Osteoblast (primary cell): ENCODE results near the gene RPL19. TPM values are rescaled to one million over a fixed set of nuclear protein-coding genes. Genes with fewer than 3 reads are reported as not detected.
A peak's percentile ranks its signal among the peaks of the same experiment; 100 is the strongest.

Experiments
- DNase-seq: peaks from one replicate; pipeline ENCODE4 v3.0.0; 2011; ENCODE audit warnings: low spot score, mixed read lengths; ENCODE audit not compliant: insufficient read length; ENCODE audit errors: missing footprints
- H2AFZ ChIP-seq: 2 replicates; pipeline ENCODE4 v1.6.0; 2011; ENCODE audit warnings: mild to moderate bottlenecking, low read length
- H3K27ac ChIP-seq: 2 replicates; pipeline ENCODE4 v1.5.1; 2011; ENCODE audit warnings: mild to moderate bottlenecking, low read depth, low read length, moderate library complexity
- H3K27me3 ChIP-seq: 2 replicates; pipeline ENCODE4 v1.6.0; 2012; ENCODE audit warnings: mild to moderate bottlenecking, control low read depth, inconsistent platforms, low read length, moderate library complexity; ENCODE audit not compliant: insufficient read depth
- H3K36me3 ChIP-seq: 2 replicates; pipeline ENCODE4 v1.5.1; 2011; ENCODE audit warnings: mild to moderate bottlenecking, low read length, control low read depth, moderate library complexity; ENCODE audit not compliant: insufficient read depth
- H3K4me1 ChIP-seq: 2 replicates; pipeline ENCODE4 v1.5.1; 2011; ENCODE audit warnings: mild to moderate bottlenecking, low read length, control low read depth, moderate library complexity; ENCODE audit not compliant: insufficient read depth
- H3K4me2 ChIP-seq: 2 replicates; pipeline ENCODE4 v1.6.0; 2011; ENCODE audit warnings: mild to moderate bottlenecking, low read length; ENCODE audit not compliant: insufficient read depth
- H3K4me3 ChIP-seq: fragments of 200-600 bp; sonication (generic); 3 replicates; pipeline ENCODE4 v1.5.1; 2012; ENCODE audit warnings: mild to moderate bottlenecking, low read length, inconsistent platforms; ENCODE audit not compliant: insufficient read depth
- H3K79me2 ChIP-seq: 2 replicates; pipeline ENCODE4 v1.6.0; 2012; ENCODE audit warnings: mild to moderate bottlenecking, low read length, control low read depth, inconsistent platforms; ENCODE audit not compliant: insufficient read depth
- H3K9me3 ChIP-seq: 2 replicates; pipeline ENCODE4 v1.5.1; 2011; ENCODE audit warnings: low read depth, low read length, control low read depth
- H4K20me1 ChIP-seq: 2 replicates; pipeline ENCODE4 v1.6.0; 2012; ENCODE audit warnings: mild to moderate bottlenecking, low read length, control low read depth; ENCODE audit not compliant: insufficient read depth
- total RNA-seq: library from RNA; depleted of rRNA; stranded (reverse); fragments of >200 nt; gene quantifications from 2 replicates; pipeline ENCODE4 v1.2.3, GENCODE V29; 2012
- TF ChIP-seq, protein P1 (sequence below): IDR thresholded peaks from 2 replicates; pipeline ENCODE4 v1.5.1; 2011; ENCODE audit warnings: mild to moderate bottlenecking, low read depth, low read length, moderate library complexity; ENCODE audit errors: extremely low read depth

RPL19 gene
- 1,279 and 1,302 TPM in 2 replicates for total RNA-seq

DNA sequence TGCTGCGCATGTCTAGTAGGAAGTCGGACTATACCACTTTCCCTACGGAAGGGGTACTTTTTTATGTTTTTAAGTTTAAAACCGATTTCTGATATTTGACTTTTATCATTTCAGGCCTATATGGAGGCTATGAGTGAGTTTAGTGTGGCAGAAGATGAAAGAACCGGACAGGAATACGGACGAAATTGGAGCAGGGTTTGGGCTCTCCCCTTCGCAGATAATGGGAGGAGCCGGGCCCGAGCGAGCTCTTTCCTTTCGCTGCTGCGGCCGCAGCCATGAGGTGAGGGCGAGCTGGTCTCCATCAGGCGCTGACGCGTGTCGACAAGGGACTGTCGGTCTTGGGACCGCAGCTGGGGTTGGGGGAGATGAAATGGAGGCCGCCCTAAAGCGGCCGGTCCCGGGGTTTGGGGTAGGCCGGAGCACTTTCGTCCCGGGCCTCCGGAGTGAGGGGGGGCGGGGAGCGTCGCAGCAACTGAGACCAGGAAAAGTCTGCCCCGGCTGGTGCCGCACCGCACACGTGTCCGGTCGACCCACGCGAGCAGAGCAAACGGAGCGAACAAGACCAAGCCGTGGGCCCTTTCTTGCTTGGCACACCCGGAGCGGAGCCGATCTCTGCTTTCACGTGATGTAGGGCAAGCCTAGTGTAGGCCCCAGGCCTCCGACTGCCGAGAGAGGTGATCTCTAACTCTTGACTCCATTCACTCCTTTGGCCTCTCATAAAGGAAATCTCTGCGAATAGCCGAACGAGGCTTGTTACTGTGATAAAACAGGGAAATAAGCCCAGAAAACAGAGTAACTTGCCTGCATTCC lies at the start of gene RPL19:
RPL19 (plus strand) TSS at position 214 of the 810 bp plus-strand sequence; CDS start at position 276, 62 bp downstream.
- H3K79me2 ChIP-seq: peaks cover 38% of the 10 kb centered on the region
- peaks cover 43% of the 10 kb centered on the region for H3K36me3 ChIP-seq
- H3K9me3 ChIP-seq: no peaks in the 10 kb centered on the region
- no peaks in the 10 kb centered on the region for H3K27me3 ChIP-seq
- H3K4me3 ChIP-seq: peak within 1 kb of the TSS; percentile 81
- H3K27ac ChIP-seq: peak within 1 kb of the TSS; percentile 99
- TF ChIP-seq, protein P1, sequence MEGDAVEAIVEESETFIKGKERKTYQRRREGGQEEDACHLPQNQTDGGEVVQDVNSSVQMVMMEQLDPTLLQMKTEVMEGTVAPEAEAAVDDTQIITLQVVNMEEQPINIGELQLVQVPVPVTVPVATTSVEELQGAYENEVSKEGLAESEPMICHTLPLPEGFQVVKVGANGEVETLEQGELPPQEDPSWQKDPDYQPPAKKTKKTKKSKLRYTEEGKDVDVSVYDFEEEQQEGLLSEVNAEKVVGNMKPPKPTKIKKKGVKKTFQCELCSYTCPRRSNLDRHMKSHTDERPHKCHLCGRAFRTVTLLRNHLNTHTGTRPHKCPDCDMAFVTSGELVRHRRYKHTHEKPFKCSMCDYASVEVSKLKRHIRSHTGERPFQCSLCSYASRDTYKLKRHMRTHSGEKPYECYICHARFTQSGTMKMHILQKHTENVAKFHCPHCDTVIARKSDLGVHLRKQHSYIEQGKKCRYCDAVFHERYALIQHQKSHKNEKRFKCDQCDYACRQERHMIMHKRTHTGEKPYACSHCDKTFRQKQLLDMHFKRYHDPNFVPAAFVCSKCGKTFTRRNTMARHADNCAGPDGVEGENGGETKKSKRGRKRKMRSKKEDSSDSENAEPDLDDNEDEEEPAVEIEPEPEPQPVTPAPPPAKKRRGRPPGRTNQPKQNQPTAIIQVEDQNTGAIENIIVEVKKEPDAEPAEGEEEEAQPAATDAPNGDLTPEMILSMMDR: no peak
- H3K4me1 ChIP-seq: peaks cover 29% of the 10 kb centered on the region
- peaks cover 30% of the 10 kb centered on the region for H4K20me1 ChIP-seq
- H2AFZ ChIP-seq: peak within 1 kb of the TSS; percentile 83
- peak within 1 kb of the TSS; percentile 88 for H3K4me2 ChIP-seq
- peak; percentile 96 for DNase-seq

DNA sequence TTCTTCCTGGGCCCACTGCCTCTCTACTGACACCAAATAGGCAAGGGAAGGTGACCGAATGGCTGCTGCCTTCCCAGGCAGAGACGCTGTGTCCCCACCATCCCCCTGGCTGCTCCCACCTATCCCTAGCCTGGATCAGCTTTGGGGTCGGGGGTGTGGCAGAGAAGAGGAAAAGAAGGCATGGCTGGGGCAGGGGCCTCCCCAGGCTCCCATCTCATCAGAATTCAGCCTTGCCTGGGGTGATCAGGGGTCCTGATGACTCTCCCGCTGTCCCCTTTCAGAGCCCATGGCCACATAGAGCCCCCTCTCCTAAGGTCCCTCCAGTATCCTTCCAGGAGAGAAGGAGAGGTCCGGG lies 49.3 kb upstream of the RPL19 start:
- H3K9me3 ChIP-seq: no peaks in the 10 kb centered on the region
- no peaks in the 10 kb centered on the region for H4K20me1 ChIP-seq
- no peak overlapping the region for H3K4me3 ChIP-seq
- no peak overlapping the region for H3K27ac ChIP-seq
- peaks cover 37% of the 10 kb centered on the region for H3K27me3 ChIP-seq
- no peaks in the 10 kb centered on the region for H3K79me2 ChIP-seq
- peaks cover 13% of the 10 kb centered on the region for H3K4me1 ChIP-seq
- TF ChIP-seq, protein P1: no peak
- H2AFZ ChIP-seq: no peak overlapping the region
- H3K36me3 ChIP-seq: no peaks in the 10 kb centered on the region
- H3K4me2 ChIP-seq: no peak overlapping the region
- DNase-seq: peak; percentile 38

DNA sequence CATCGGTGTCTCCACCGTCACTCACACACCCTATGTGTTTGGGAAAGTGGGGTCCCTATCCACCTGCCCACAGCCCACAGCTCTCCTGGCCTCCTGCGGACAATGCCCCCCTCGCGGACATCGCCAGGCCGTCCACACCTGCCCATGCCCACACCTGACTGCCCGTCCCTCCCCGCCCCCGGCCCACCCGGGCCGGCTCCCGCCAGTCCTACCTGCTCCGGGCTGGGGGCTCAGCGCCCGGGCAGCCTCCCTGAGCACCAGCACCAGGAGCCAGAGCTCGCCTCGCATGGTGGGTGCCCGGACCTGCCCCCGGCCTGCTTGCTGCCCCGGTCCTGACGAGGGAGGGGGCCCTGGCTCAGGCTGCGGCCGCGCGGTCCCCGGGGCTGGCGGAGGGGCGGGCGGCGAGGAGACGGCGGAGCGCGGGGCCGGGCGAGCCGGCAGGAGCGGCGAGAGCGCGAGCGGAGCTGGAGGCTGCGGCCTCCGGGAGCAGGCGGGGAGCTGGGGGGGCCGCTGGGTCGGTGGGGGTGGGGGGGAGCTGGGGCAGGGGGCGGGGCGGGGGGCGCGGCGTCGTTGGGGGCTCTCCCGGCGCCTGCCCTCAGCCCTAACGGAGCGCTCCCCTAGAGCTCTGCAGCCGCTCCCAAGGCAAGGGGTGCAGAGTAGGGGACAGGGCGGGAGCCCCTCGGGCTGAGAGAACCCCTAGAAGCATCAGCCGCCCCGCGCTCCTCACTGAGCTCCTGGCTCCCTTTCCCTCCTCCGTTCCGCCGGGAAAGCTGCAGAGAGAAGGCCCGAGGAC lies 48.7 kb upstream of the RPL19 start, which contains the start of gene PLXDC1:
PLXDC1 (minus strand) TSS at position 488 of the 793 bp plus-strand sequence; CDS start at position 288, 200 bp downstream.
- Histone ChIP-seq H3K36me3 (no peaks in the 10 kb centered on the region), H4K20me1 (no peaks in the 10 kb centered on the region), H3K9me3 (no peaks in the 10 kb centered on the region), H3K27ac (no peak within 1 kb of the TSS), H2AFZ (peak within 1 kb of the TSS; percentile 20), H3K27me3 (peaks cover 37% of the 10 kb centered on the region), H3K4me2 (peak within 1 kb of the TSS; percentile 89), H3K79me2 (no peaks in the 10 kb centered on the region), H3K4me3 (peak within 1 kb of the TSS; percentile 76), H3K4me1 (peaks cover 13% of the 10 kb centered on the region)
- peak; percentile 87 for DNase-seq
- TF ChIP-seq, protein P1: no peak
